RPMI8226 (cell line): Measurements from ENCODE around the gene HOXA11.

Experiments
- DNase-seq: peaks from one replicate; pipeline ENCODE4 v3.0.0-alpha.2; 2015

Gene HOXA11

DNA sequence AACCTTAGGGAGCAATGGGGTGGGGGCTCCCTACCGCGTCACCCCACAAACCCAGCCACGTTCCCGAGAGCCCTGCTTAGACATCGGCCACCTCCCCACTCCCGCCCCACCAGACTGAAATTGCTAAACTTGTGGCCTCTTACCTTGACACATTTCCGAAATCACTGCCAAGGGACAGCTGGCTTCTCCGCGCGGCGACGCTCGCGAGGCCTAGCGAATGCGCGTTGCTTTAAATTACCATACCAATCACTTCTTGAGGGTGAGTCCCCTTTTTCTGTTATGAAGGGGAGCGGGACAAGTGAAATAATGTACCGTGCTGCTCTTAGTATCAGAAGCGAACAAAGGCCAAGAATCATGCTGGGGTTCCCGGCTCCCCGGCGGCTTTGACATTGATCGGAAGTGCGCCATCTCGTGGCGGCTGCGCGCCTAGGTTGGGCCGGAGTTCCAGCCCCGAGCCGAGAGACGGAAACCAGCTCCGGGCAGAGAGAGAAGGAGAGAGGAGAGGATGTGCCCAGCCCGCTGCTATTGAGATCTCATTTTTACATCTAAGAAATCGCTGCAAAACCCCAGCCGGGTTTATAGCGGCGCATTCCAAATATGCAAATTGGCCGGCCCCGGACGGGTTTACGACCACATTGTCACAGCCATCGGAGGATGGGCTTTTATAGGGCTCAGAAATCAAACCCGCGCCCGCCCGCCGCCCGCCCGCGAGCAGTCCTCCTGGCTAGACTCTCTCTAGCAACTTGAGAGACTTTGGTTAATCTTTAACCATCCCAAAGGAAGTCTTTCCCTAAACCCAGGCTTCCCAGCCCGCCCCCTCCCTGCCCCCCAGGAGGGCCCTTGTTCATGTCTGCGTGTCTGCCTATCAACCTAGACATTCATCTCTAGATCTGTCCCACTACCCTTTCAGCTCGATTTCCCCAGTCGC, 5.3 kb downstream of the HOXA11 start:
- peak; percentile 58 for DNase-seq

GRCh38 chr7:27179030-27179429, 6.0 kb downstream of the HOXA11 start:
- DNase-seq, result no peak

DNA sequence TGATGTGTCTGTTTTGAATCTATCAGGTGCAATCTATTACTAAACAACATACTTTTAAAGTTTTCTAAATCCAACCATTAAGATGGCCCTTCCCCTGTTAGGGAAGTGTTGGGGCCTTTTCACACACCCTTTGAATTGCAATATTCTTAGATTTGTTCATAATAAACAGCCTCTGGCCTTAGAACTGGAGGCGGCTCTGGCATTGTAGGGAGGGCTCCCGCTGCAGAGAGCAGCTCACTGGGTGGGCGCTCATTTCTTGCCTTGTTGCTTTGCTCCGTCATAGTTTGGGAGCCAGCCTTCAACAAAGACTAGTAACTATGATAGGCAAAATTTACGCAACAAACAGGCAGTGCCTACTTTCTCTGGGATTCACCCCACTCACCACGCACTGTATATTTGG, 6.7 kb downstream of the HOXA11 start:
- DNase-seq, result no peak

DNA sequence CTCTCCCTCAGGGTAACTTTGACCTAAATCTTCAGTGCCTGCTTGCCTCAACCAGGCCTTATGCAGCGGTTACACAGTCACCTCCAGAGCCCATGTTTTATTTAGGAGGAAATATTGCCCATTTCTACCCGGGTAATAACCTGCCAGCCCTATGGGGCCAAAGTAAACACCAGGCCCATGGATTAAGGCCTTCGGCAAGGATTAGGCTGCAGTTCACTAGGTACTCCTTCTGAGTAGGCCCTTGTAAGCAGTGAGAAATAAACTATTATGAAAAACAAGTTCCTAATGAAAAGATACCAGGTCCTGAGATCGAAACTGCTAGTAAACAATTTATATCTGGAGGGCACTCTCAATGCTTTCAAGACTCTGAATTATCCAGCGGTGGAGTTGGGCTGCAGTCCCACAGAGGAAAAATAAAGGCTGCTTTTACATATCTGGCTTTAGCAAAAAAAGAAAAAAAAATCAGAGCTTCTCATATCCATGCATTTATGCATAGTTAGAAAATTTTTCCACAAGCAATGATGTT, 7.2 kb downstream of the HOXA11 start:
- no peak for DNase-seq

DNA sequence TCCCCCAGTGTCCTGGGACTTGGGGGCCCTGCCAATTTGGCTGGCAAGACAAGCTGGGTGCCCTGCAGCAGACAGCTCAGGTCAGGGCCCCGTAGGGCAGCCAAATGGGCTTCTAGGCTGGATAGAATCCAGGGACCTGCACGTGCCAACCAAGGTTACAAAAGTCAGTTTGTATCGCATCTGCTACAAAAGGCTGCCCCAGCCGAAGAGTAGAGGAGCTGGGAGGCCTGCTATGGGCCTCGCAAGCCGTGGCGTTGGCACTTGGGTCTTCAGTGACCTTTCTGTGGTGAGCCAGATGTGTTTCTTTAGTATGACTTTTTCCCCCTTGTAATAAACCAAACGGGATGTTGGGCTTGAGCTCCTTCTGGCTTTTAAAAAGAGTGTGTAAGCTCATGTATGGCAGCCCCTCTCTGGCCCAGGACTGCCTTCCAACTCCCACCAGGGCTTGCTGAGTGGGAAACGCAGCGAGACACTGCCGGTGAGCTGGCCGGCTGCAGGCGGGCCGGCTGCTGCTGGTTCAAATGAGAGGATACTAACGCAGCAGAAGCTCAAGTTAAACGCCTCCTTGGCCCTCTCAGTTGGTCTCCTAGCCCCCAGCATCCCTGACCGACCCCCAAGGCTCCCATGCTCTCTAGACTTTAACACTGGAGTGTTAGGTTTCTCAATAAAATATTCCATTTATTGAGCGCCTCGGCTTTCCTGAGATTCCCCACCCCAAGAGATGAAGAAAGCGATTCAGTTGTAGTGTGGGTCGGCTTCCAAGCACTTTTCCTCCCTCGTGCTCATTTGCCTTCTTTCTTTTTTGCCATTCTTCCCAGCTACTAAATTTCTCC, 7.9 kb downstream of the HOXA11 start:
- DNase-seq, result no peak

DNA sequence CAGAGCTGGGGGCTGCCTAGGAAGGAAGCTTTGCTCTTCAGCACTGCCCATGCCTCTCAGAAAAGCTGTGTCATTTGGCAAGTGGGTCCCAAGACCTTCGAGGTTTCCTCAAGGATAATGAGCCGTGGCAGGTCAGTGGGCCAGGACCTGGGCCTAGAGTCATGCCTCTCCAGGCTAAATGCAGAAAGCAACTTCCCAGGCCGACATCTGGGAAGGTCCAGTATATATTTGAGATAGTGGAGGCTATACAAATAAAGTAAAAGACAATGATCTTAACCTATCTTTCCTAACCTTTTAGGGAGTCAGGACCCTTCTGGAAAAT, 8.5 kb downstream of the HOXA11 start:
- no peak for DNase-seq

DNA sequence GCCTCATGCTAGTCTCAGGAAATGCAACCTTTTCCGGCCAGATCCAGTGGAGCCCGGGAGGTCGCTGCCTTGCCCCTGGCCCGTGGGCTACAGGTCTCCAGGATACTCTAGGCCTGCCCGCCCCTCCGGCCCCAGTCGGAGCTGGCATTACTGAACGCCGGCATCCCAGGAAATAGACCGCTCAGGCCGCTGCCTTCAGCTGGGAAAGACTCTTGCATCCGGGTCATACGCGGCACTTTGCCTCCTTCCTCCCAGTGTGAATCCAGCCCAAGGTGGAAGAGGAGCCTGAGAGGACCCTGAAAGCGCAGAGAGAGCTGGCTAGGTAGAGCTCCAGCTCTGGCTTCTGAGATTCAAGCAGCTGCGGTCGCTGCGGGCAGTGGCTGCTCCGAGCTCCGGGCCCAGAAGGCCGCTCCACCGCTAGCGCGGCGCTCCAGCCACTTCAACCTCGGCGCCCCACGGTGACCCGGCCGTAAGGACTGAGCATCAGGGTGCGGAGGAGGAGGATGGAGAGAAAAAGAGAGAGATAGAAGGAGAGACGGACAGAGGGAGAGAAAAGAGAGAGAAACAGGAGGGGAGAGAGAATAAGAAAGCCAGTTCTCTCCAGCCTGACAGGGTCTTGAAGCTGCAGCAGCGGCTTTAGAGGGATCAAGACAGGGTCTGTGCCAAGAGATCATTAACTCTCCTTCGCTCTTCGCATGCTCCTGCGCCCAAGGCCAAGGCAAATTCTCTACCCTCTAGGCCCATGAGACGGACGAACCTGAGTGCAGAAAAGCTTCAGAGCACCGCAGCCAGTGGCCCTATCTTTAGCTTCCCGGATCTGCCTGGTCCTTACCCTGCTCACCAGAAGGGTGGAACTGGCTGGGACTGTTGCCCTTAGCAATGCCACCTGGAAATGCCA, 9.2 kb downstream of the HOXA11 start:
- no peak for DNase-seq

- DNase-seq, result no peak
Measured at GRCh38 chr7:27174874-27175625, 10.0 kb downstream of the HOXA11 start.

- no peak for DNase-seq
Measured at GRCh38 chr7:27173956-27174873, 10.8 kb downstream of the HOXA11 start, which contains the start of gene HOXA10. Gene HOXA10, minus strand, starts transcription at chr7:27174320. Its CDS starts 14 bp downstream, at chr7:27174306.

GRCh38 chr7:27173511-27173955, 11.5 kb downstream of the HOXA11 start:
- no peak for DNase-seq

- DNase-seq, result no peak
Measured at GRCh38 chr7:27172823-27173510, 12.1 kb downstream of the HOXA11 start.

DNA sequence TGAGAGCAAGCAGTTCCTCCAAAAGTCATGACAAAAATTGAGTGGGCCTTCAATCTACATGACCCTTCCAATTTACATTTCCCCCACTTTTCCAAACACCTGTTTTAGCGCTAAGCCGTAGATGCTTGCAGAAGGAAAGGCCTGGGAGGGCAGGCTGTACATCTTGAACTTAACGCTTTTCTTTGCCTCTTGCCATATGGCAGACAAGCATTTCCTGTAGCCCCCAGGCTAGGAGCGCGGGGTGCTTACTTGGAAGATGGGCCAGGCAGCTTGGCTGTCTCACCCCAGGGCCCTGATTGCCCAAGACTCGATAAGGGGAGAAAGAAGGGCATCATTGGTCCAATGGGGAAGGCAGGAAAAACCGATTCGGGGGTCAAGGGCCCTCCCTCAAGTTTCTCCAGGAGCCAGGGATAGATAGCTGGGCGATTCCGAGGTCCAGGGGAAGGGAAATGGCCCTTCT, 12.7 kb downstream of the HOXA11 start:
- no peak for DNase-seq

DNA sequence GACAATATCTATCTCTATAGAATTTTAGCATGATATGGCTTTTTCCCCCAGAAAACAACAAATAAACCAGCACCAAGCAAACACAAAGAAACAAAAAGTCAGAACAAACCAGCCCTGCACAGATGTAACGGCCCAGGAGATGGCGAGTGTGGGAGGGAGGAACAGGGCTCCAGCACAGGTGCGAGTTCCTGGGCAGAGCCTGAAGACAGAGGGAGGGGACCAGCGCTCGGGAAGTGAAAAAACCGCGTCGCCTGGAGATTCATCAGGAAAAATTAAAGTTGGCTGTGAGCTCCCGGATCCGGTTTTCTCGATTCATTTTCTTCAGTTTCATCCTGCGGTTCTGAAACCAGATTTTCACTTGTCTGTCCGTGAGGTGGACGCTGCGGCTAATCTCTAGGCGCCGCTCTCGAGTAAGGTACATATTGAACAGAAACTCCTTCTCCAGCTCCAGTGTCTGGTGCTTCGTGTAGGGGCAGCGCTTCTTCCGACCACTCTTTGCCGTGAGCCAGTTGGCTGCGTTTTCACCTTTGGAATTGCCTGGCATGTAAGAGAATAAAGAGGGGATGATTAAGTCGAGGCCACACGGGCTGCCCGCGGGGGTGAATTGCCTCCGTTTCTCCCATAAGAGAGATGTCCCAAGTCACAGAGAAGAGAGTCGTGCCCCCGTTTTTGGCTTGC, 13.3 kb downstream of the HOXA11 start:
- DNase-seq, result peak; percentile 47

DNA sequence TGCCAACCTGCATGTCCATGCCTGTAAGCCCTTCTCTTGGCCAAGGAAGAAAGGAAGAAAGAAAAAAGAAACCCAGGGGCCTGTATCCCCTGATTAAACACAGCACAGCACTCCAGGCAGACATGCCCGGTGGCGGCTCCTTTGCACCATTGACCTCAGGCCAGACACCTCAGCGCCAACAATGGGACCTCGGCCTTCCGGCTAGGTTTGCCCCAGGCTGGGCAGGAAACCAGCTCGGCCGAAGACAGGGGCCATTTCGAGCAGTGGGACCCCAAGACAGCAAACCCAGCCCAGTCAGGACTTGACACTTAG, 13.8 kb downstream of the HOXA11 start:
- no peak for DNase-seq

DNA sequence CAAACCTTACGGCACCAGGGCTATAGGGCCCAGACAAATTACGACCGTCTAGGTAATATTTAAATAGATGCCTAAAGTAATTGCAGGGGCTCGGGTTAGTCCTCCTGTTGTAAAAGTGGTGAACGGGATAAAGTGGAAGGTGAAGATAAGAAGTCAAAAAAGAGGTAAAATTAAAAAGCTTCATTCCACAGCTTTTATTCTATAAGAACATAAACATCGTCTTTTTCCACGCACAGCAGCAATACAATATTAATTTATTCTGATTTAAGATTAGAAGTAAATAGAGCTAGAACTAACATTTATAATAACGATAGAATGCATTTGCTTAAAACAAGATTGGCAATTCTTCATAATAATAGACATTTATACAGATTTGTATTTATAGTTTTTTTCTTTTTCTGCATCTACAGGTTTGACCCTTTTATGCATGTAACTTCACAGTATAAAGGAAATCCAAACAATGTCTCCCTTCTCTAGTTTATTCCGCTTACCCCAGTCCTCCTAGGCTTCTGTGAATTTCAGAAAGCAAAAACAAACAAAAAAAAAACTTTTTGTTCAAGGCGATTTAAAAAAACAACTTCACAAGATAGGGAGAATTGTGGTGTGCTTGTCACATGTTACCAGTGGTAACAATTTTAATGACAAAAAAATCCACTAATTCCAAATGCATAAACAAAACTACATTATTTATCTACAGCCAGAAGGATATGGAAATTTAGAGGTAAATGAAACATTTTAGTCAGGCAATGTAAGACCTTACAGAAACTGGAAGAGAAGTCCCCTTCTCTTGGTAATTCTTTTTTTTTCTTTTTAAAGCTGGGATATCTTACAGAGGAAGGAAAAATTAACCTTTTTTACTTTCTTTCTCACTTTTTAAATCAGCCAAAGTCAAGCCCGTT, 14.4 kb downstream of the HOXA11 start:
- no peak for DNase-seq

DNA sequence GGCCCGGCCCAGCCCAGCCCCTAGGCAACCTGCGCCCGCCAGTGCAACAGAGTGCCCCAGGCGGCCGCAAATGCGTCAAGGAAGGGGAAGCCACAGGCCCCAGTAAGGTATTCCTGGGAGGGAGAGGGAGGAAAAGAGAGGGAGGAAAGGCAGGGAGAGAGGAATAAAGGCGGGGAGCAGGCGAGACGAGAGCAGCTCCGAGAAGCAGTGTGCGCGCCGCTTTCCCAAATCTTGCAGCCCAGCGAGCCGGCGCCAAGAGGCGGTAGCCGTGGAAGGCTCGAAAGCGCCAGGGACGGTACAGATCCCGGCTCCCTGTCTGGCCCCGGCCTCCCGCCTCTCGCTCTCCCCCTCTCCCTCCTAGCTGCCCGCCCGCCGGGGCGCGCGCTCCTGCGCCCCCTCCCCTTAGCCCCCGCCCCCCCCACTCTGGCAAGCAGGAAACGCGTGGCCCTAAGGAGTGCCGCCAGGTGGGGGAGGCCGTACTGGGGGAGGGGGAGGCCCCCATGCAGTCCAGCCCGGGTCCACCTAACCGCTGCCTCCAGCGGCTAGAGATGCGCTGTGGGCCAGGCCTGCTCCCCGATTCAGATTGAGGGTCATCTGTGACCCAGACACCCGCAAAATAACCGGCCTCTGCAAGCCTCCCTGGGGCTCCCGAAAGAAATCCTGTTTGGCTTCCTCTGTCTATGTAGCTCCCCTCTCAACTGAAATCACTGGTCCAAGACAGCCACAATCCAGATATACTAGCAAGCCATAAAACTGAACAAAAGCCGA, 15.2 kb downstream of the HOXA11 start:
- DNase-seq, result no peak

DNA sequence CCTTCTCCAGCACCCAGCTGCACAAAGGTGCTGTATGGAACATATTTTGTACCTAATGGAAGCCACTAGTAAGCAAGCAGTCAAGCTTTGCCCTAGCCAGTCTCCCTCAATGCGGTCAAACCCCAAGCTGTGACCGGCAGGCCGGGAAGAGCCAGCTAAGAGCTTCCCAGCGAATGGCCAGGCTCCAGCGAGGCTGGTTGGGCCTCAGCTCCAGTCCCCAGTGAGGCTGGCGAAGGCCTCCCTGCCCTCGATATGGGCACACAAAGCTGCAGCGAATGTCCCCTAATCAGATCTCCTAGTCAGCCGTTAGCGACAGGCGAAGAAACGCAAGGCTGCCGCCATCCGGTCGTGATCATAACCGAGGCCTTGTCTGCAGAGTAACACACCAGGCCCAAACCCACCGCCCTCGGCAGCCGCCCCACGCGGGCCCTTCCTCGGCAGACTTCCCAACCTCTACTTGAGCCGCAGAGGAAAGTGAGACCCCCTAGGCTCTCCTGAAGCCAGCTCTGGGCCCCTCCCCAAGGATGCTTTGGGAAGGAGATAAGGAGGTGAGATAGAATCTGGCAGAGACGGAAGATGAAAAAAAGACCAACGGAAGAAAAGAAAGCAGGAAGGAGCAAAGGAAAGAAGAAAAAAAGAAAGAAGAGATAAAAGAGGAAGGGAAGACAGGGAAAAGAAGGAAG, 16.6 kb downstream of the HOXA11 start:
- no peak for DNase-seq
